B cell (primary cell): ENCODE data around the gene CLEC2L. TPM values are rescaled to one million over a fixed set of nuclear protein-coding genes. Genes with fewer than 3 reads are reported as not detected.
"Not testable (repeated sequence)": the region's sequence is repeated elsewhere in the genome, so short reads cannot be mapped to it uniquely, and the experiment has no call there.

Experiments used
- ATAC-seq: fragments of 200-7000 bp; cut with Tn5 transposase; one replicate; pipeline ENCODE4 v1.10.0; 2021; ENCODE audit warnings: low read depth, mild to moderate bottlenecking, moderate number of reproducible peaks, moderate library complexity
- CTCF ChIA-PET: fragments of 350-600 bp; sonication (Branson Sonifier 250); formaldehyde crosslinking; loops from one replicate; lab custom pipeline; 2021; ENCODE audit warnings: antibody characterized with exemption, inconsistent platforms; lab: Charles Lee
- POLR2A ChIA-PET: fragments of 350-600 bp; sonication (Branson Sonifier 250); formaldehyde crosslinking; loops from one replicate; lab custom pipeline; 2021; ENCODE audit warnings: antibody characterized with exemption; lab: Charles Lee
- DNase-seq: peaks from one replicate; pipeline ENCODE4 v3.0.0; 2013
- H2AFZ ChIP-seq: 2 replicates; pipeline ENCODE4 v1.6.1; 2012; ENCODE audit warnings: mild to moderate bottlenecking, low read depth, low read length; ENCODE audit not compliant: insufficient read depth, poor library complexity, severe bottlenecking
- H3K27ac ChIP-seq, 2 donors: 1 replicate in 1 of 2; 2 replicates in 1 of 2; pipeline ENCODE4 v1.5.1; 2012 to 2013; ENCODE audit warnings: low read length in 2 of 2, mild to moderate bottlenecking in 2 of 2, moderate library complexity in 1 of 2
- H3K27me3 ChIP-seq, 4 experiments: fragments of 200-600 bp in 1 of 4; sonication (generic) in 1 of 4; replicated peaks in 1 of 4; 1 replicate in 2 of 4; 2 replicates in 2 of 4; pipeline versions ENCODE4 v1.6.1 to v1.7.0; 2013 to 2016; ENCODE audit warnings: low read length in 3 of 4, mild to moderate bottlenecking in 2 of 4, mixed read lengths in 1 of 4, moderate library complexity in 1 of 4; ENCODE audit not compliant: insufficient read depth in 4 of 4, control insufficient read depth in 3 of 4; ENCODE audit errors: control extremely low read depth in 1 of 4
- H3K36me3 ChIP-seq, 2 experiments: replicated peaks in 1 of 2; 1 replicate in 1 of 2; 2 replicates in 1 of 2; pipeline versions ENCODE4 v1.6.1 to v1.7.1; 2013; ENCODE audit warnings: low read length in 1 of 2; ENCODE audit not compliant: insufficient read depth in 2 of 2, control insufficient read depth in 1 of 2; ENCODE audit errors: control extremely low read depth in 1 of 2, extremely low read depth in 1 of 2
- H3K4me1 ChIP-seq, 2 donors: fragments of 200-600 bp in 1 of 2; sonication (generic) in 1 of 2; 1 replicate in 1 of 2; 2 replicates in 1 of 2; pipeline versions ENCODE4 v1.5.1 to v1.6.1; 2013 to 2017; ENCODE audit warnings: low read length in 2 of 2; ENCODE audit not compliant: control insufficient read depth in 2 of 2, insufficient read depth in 2 of 2
- H3K4me2 ChIP-seq: replicated peaks from 2 replicates; pipeline ENCODE3; 2012; ENCODE audit warnings: mild to moderate bottlenecking, low read depth, low read length; ENCODE audit not compliant: poor library complexity, severe bottlenecking
- H3K4me3 ChIP-seq, 5 experiments: fragments of 200-600 bp in 1 of 5; sonication (generic) in 1 of 5; 1 replicate in 3 of 5; 2 replicates in 2 of 5; pipeline versions ENCODE4 v1.5.1 to v1.7.0; 2011 to 2016; ENCODE audit warnings: low read length in 4 of 5, mild to moderate bottlenecking in 4 of 5, low read depth in 2 of 5, control low read depth in 1 of 5, moderate library complexity in 1 of 5; ENCODE audit not compliant: insufficient read depth in 1 of 5; ENCODE audit errors: control extremely low read depth in 1 of 5, extremely low read depth in 1 of 5
- H3K79me2 ChIP-seq: fragments of 200-600 bp; sonication (generic); one replicate; pipeline ENCODE4 v1.6.0; 2016; ENCODE audit warnings: low read length; ENCODE audit not compliant: control insufficient read depth, insufficient read depth
- H3K9ac ChIP-seq: fragments of 200-600 bp; sonication (generic); 2 replicates; pipeline ENCODE4 v1.6.1; 2017; ENCODE audit warnings: mild to moderate bottlenecking, low read length, moderate library complexity
- H3K9me3 ChIP-seq, 3 donors: one replicate each; pipeline versions ENCODE4 v1.6.1 to v1.7.1; 2013; ENCODE audit warnings: low read length in 2 of 3; ENCODE audit not compliant: control insufficient read depth in 2 of 3, insufficient read depth in 1 of 3; ENCODE audit errors: control extremely low read depth in 1 of 3
- H4K20me1 ChIP-seq: 2 replicates; pipeline ENCODE4 v1.6.0; 2012; ENCODE audit warnings: mild to moderate bottlenecking, low read length; ENCODE audit not compliant: insufficient read depth, control insufficient read depth, poor library complexity, severe bottlenecking
- H3K27ac Mint-ChIP-seq: one replicate; pipeline ENCODE4 v1.8.0; 2021; ENCODE audit warnings: mixed read lengths
- H3K27me3 Mint-ChIP-seq: one replicate; pipeline ENCODE4 v1.8.0; 2021; ENCODE audit warnings: mixed read lengths
- H3K4me1 Mint-ChIP-seq: one replicate; pipeline ENCODE4 v1.8.0; 2021; ENCODE audit warnings: mixed read lengths
- H3K4me3 Mint-ChIP-seq: one replicate; pipeline ENCODE4 v1.8.0; 2021; ENCODE audit warnings: mixed read lengths
- H3K9me3 Mint-ChIP-seq: one replicate; pipeline ENCODE4 v1.8.0; 2022; ENCODE audit warnings: mixed read lengths; ENCODE audit not compliant: insufficient read depth
- EZH2 ChIP-seq: IDR thresholded peaks from 2 replicates; pipeline ENCODE4 v1.6.1; 2012; ENCODE audit warnings: borderline replicate concordance, low read depth, mild to moderate bottlenecking, moderate library complexity, low read length; ENCODE audit not compliant: insufficient read depth, poor library complexity, severe bottlenecking
- WGBS: methylation state at CpG from one replicate; pipeline ENCODE4 v1.1.5; 2013; ENCODE audit warnings: missing lambda C conversion rate; ENCODE audit not compliant: insufficient coverage; 5-methylcytosine and 5-hydroxymethylcytosine counted together
- intact Hi-C: fragments of 100-400 bp; cut with micrococcal nuclease; formaldehyde crosslinking; loops from one replicate; pipeline ENCODE4 v1.10.0; 2022
- polyA plus RNA-seq: library from polyadenylated mRNA; depleted of rRNA; stranded (reverse); fragments of >200 nt; gene quantifications from 2 replicates; pipeline ENCODE4 v1.2.3, GENCODE V29; 2012
- total RNA-seq, 2 donors: library from RNA; stranded (reverse); fragments of 120-200 nt in 1 of 2; gene quantifications; 1 replicate in 1 of 2; 2 replicates in 1 of 2; pipeline versions ENCODE4 v1.2.3 to v1.2.4, GENCODE V29; 2013 to 2022

Gene CLEC2L
- total and polyA plus RNA-seq, 2 donors (not counting 1 experiment from before 2014, with no cell fraction given): not detected

DNA sequence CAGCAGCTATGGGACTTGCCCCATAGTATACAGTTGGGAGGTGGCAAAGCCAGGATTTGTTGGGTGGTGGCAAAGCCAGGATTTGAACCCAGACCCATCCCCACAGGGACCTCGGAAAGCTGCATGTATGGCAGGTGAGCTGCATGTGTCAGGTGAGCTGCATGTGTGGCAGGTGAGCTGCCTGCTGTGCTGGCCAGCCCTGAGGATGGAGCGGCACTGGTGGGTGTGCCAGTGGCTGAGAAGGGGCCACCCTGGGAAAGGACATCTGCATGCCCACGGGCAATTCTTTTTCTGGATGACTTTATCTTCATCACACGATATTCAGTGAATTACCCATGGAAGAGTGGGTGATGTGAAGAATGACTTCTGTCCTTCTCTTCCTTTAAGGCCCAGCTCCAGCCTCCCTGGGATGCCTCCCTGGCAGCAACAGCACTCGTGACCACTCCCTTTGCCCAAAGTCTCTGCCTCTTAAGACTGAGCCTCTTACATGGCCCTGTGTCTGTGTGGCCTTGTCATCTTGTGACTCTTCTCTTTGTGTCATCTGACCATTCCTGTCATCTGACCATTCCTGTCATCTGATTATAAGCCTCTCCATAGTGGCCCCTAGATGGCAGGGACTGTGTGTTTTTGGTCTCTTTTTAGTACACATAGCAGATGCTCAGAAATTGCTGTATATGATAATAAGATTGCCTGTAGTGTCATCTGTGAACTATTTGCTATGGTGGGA, 25.0 kb downstream of the CLEC2L start:
- DNase-seq: no peak
- ChIA-PET CTCF (no interaction called here), POLR2A (no interaction called here)
- Histone ChIP-seq H4K20me1 (no peaks in the 10 kb centered on the region), H3K4me2 (no peak overlapping the region), H3K4me3 (no peak overlapping the region), H3K27me3 (no peaks in the 10 kb centered on the region), H3K79me2 (no peaks in the 10 kb centered on the region), H3K27ac (no peak overlapping the region), H3K9me3 (peaks cover 0 to 5% (median 0%) of the 10 kb centered on the region in 3 donors), H2AFZ (no peak overlapping the region), H3K4me1 (no peaks in the 10 kb centered on the region), H3K9ac (no peak overlapping the region), H3K36me3 (no peaks in the 10 kb centered on the region)
- H3K27ac Mint-ChIP-seq: no peak overlapping the region
- WGBS: 92% methylated on average over 3 of the region's 5 CpGs
- no peak for TF ChIP-seq EZH2
- no peak overlapping the region for H3K4me3 Mint-ChIP-seq
- intact Hi-C loops: no loop called here
- H3K27me3 Mint-ChIP-seq: peaks cover 7% of the 10 kb centered on the region
- no peak for ATAC-seq
- no peaks in the 10 kb centered on the region for H3K4me1 Mint-ChIP-seq
- no peaks in the 10 kb centered on the region for H3K9me3 Mint-ChIP-seq

DNA sequence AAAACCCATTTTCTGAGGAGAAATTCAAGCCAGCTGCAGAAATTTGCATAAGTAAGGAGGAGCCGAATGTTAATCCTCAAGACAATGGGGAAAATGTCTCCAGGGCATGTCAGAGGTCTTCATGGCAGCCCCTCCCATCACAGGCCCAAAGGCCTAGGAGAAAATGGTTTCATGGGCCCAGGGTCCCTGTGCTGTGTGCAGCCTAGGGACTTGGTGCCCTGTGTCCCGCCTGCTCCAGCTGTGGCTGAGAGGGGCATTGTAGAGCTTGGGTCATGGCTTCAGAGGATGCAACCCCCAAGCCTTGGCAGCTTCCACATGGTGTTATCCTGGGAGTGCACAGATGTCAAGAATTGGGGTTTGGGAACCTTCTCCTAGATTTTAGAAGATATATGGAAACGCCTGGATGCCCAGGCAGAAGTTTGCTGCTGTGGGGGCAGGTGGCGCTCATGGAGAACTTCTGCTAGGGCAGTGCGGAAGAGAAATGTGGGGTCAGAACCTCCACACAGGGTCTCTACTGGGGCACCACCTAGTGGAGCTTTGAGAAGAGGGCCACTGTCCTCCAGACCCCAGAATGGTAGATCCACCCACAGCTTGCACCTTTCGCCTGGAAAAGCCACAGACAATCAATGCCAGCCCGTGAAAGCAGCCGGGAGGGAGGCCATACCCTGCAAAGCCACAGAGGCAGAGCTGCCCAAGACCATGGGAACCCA, 30.7 kb downstream of the CLEC2L start:
- H3K4me1 ChIP-seq, H3K27ac ChIP-seq, H3K79me2 ChIP-seq, H3K27ac Mint-ChIP-seq, H3K27me3 ChIP-seq, CTCF ChIA-PET, intact Hi-C loops, H2AFZ ChIP-seq, H3K9ac ChIP-seq, H3K4me1 Mint-ChIP-seq, H3K9me3 Mint-ChIP-seq, H3K9me3 ChIP-seq, H3K36me3 ChIP-seq, H4K20me1 ChIP-seq, POLR2A ChIA-PET, H3K4me3 Mint-ChIP-seq, H3K4me2 ChIP-seq, ATAC-seq, DNase-seq, H3K4me3 ChIP-seq: not testable (repeated sequence)
- WGBS: 94% methylated on average over 7 of the region's 8 CpGs
- H3K27me3 Mint-ChIP-seq: peaks cover 17% of the 10 kb centered on the region
